PC-3 (cell line): ENCODE data around the gene IFNL4. TPM values are rescaled to one million over a fixed set of nuclear protein-coding genes. Genes with fewer than 3 reads are reported as not detected.
A peak's percentile ranks its signal among the peaks of the same experiment; 100 is the strongest.
"Not testable (repeated sequence)": the region's sequence is repeated elsewhere in the genome, so short reads cannot be mapped to it uniquely, and the experiment has no call there.

Experiments used
- ATAC-seq: fragments of 200-7000 bp; cut with Tn5 transposase; 2 replicates; pipeline ENCODE4 v1.9.1; 2020; ENCODE audit warnings: mild to moderate bottlenecking, moderate library complexity
- BruUV-seq: library from RNA; stranded (reverse); fragments of 400-500 nt; replicated peaks from 2 replicates; lab custom pipeline; 2021; lab: Mats Ljungman, UMichigan
- CTCF ChIA-PET: fragments of 300-600 bp; sonication (Branson Sonifier 250); formaldehyde crosslinking; loops from one replicate; lab custom pipeline; 2022; ENCODE audit warnings: antibody characterized with exemption; lab: Charles Lee
- POLR2A ChIA-PET: fragments of 300-600 bp; sonication (Branson Sonifier 250); formaldehyde crosslinking; loops from one replicate; lab custom pipeline; 2022; ENCODE audit warnings: antibody characterized with exemption; ENCODE audit not compliant: unreplicated experiment; lab: Charles Lee
- DNase-seq: peaks from one replicate; pipeline ENCODE4 v3.0.0-alpha.2; 2015
- H2AFZ ChIP-seq: fragments of 300-600 bp; sonication (generic); 2 replicates; pipeline ENCODE4 v1.6.0; 2016; ENCODE audit warnings: antibody characterized with exemption, low read length
- H3F3A ChIP-seq: fragments of 300-600 bp; sonication (generic); one replicate; pipeline ENCODE4 v1.6.0; 2017; ENCODE audit warnings: antibody characterized with exemption, low read length, control low read depth, mild to moderate bottlenecking; ENCODE audit not compliant: unreplicated experiment
- H3K27ac ChIP-seq: fragments of 300-600 bp; sonication (generic); 2 replicates; pipeline ENCODE4 v1.5.1; 2016; ENCODE audit warnings: mild to moderate bottlenecking, low read length
- H3K27me3 ChIP-seq: fragments of 300-600 bp; sonication (generic); 2 replicates; pipeline ENCODE4 v1.6.1; 2016; ENCODE audit warnings: low read length, mixed read lengths
- H3K36me3 ChIP-seq: fragments of 300-600 bp; sonication (generic); 2 replicates; pipeline ENCODE4 v1.6.1; 2016; ENCODE audit warnings: low read depth, mixed run types, low read length, mixed read lengths
- H3K4me1 ChIP-seq: fragments of 300-600 bp; sonication (generic); 2 replicates; pipeline ENCODE4 v1.5.1; 2016; ENCODE audit warnings: low read length; ENCODE audit not compliant: insufficient read depth
- H3K4me2 ChIP-seq: fragments of 300-600 bp; sonication (generic); 2 replicates; pipeline ENCODE4 v1.6.0; 2016; ENCODE audit warnings: low read length
- H3K4me3 ChIP-seq: fragments of 300-600 bp; sonication (generic); 2 replicates; pipeline ENCODE4 v1.5.1; 2016; ENCODE audit warnings: mild to moderate bottlenecking, low read length, mixed read lengths
- H3K79me2 ChIP-seq: fragments of 300-600 bp; sonication (generic); 2 replicates; pipeline ENCODE4 v1.6.1; 2017; ENCODE audit warnings: low read length, mixed read lengths
- H3K9ac ChIP-seq: fragments of 300-600 bp; sonication (generic); 2 replicates; pipeline ENCODE4 v1.6.0; 2016; ENCODE audit warnings: mild to moderate bottlenecking, low read length
- H3K9me2 ChIP-seq: fragments of 300-600 bp; sonication (generic); replicated peaks from 2 replicates; pipeline ENCODE4 v1.6.1; 2016; ENCODE audit warnings: mixed run types, low read length, mixed read lengths
- H3K9me3 ChIP-seq: fragments of 300-600 bp; sonication (generic); 2 replicates; pipeline ENCODE4 v1.6.1; 2016; ENCODE audit warnings: low read length, mixed read lengths
- H4K20me1 ChIP-seq: fragments of 300-600 bp; sonication (generic); 2 replicates; pipeline ENCODE4 v1.6.1; 2016; ENCODE audit warnings: low read length, mixed read lengths
- EZH2 ChIP-seq: fragments of 300-600 bp; sonication (generic); IDR thresholded peaks from one replicate; pipeline ENCODE4 v1.6.1; 2017; ENCODE audit warnings: antibody characterized with exemption, mild to moderate bottlenecking, low read length; ENCODE audit not compliant: unreplicated experiment
- EZH2phosphoT487 ChIP-seq: fragments of 300-600 bp; sonication (generic); IDR thresholded peaks from 2 replicates; pipeline ENCODE4 v1.6.1; 2018; ENCODE audit warnings: mild to moderate bottlenecking, antibody characterized with exemption, low read length, borderline replicate concordance
- intact Hi-C: fragments of 100-400 bp; cut with micrococcal nuclease; formaldehyde crosslinking; loops from 2 replicates; pipeline ENCODE4 v1.9.0; 2023
- total RNA-seq: library from RNA; depleted of rRNA; stranded (reverse); fragments of >200 nt; gene quantifications from 2 replicates; pipeline ENCODE4 v1.2.3, GENCODE V29; 2014
- TF ChIP-seq, protein P1 (sequence below): fragments of 300-600 bp; sonication (generic); conservative IDR thresholded peaks from 2 replicates; pipeline ENCODE4 v1.5.1; 2017; ENCODE audit warnings: antibody characterized with exemption, low read depth, mild to moderate bottlenecking, low read length

Gene IFNL4
- total RNA-seq, 1 experiment from 2014 or later = not detected

DNA sequence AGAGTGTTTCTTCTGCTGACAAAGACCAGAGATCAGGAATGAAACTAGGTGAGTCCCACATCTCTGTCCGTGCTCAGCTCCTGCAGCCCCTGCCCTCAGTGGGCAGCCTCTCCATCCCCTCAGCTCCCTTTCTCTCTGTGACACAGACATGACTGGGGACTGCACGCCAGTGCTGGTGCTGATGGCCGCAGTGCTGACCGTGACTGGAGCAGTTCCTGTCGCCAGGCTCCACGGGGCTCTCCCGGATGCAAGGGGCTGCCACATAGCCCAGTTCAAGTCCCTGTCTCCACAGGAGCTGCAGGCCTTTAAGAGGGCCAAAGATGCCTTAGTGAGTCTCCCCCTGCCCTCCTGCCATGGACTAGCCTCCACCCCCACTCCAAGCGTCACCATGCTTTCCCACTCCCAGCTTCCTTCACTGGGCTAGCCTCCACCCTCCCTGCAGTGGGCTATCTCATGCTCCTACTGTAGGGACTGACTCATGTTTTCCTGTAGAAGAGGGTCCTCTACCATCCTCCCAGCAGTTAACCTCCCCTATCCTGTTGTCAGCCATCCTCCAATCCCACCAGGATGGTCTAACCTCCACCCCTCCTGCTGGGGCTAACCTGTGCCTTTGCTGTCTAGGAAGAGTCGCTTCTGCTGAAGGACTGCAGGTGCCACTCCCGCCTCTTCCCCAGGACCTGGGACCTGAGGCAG lies 20.0 kb upstream of the IFNL4 start:
- ATAC-seq, intact Hi-C loops: not testable (repeated sequence)

DNA sequence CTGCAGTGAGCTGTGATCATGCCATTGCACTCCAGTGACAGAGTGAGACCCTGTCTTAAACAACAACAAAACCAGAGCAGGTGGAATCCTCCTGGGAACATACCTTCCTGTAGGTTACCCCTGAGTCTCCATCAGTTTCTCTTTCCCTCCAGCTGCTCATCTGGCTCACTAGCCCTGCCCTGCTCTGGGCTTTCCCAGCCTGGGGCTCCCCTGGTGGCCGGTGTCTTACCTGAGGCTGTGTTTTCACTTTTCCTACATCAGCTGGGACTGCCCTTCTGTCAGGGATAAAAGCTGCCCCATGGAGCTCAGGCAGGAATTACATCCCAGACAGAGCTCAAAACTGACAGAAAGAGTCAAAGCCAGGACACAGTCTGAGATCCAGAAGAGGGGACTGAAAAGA lies 19.4 kb upstream of the IFNL4 start, which contains the start of gene IFNL2:
IFNL2 (plus strand) TSS at position 312 of the 400 bp plus-strand sequence. CDS start 173 bp downstream, outside the sequence.
- POLR2A ChIA-PET, H3K9ac ChIP-seq, BruUV-seq, H3K4me2 ChIP-seq, H3K4me1 ChIP-seq, H3K36me3 ChIP-seq, H3F3A ChIP-seq, DNase-seq, H4K20me1 ChIP-seq, intact Hi-C loops, H3K9me3 ChIP-seq, H3K9me2 ChIP-seq, H3K27me3 ChIP-seq, H2AFZ ChIP-seq, H3K79me2 ChIP-seq, H3K27ac ChIP-seq, H3K4me3 ChIP-seq: not testable (repeated sequence)
- CTCF ChIA-PET = interaction anchor here (0.6 kb wide), 1 partner anchor 58 kb away, joined by 7 read pairs; no protein-coding TSS in a partner anchor
- ATAC-seq = peak; percentile 79

More for the DNA sequence above, 20.0 kb upstream of the IFNL4 start:
- CTCF ChIA-PET = interaction anchor here (0.6 kb wide), 1 partner anchor 59 kb away, joined by 7 read pairs; no protein-coding TSS in a partner anchor
- POLR2A ChIA-PET, H3K4me2 ChIP-seq, H3K36me3 ChIP-seq, H3K4me3 ChIP-seq, H3K79me2 ChIP-seq, H3K4me1 ChIP-seq, H3K9me3 ChIP-seq, H2AFZ ChIP-seq, H3F3A ChIP-seq, H4K20me1 ChIP-seq, H3K27me3 ChIP-seq, BruUV-seq, H3K27ac ChIP-seq, H3K9ac ChIP-seq, H3K9me2 ChIP-seq, DNase-seq: not testable (repeated sequence)

DNA sequence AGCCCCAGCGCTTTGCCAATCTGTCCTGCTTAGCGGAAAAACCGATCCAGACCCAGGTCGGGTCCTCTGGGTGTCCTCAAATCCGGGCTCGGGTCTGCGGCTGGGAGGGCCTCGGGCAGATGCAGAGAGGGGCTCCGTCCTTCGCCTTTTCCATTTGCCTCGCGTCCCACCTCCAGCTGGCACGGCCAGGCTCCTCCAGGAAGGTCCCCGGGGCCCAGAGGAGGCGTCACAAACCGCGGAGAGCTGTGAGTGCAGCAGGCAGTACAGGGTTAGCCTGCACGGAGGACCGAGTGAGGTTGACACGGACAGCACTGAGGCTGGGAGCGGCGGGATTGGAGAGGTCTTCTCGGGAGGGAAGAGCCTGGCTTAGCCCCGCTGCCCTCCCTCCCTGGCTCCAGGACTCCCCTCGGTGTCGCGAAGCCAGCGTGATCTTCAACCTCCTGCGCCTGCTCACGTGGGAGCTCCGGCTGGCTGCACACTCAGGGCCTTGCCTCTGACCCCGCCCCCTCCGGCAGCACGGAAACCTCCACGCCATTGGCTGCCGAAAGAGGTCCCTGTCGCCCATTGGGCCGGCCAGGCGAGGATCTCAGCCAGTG lies 16.8 kb upstream of the IFNL4 start:
- TF ChIP-seq EZH2 (no peak), EZH2phosphoT487 (no peak)
- TF ChIP-seq, protein P1, sequence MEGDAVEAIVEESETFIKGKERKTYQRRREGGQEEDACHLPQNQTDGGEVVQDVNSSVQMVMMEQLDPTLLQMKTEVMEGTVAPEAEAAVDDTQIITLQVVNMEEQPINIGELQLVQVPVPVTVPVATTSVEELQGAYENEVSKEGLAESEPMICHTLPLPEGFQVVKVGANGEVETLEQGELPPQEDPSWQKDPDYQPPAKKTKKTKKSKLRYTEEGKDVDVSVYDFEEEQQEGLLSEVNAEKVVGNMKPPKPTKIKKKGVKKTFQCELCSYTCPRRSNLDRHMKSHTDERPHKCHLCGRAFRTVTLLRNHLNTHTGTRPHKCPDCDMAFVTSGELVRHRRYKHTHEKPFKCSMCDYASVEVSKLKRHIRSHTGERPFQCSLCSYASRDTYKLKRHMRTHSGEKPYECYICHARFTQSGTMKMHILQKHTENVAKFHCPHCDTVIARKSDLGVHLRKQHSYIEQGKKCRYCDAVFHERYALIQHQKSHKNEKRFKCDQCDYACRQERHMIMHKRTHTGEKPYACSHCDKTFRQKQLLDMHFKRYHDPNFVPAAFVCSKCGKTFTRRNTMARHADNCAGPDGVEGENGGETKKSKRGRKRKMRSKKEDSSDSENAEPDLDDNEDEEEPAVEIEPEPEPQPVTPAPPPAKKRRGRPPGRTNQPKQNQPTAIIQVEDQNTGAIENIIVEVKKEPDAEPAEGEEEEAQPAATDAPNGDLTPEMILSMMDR = no peak
- Histone ChIP-seq H3K79me2 (no peaks in the 10 kb centered on the region), H3K4me2 (no peak overlapping the region), H3K9me3 (no peaks in the 10 kb centered on the region), H3K9me2 (no peaks in the 10 kb centered on the region), H3K4me1 (no peaks in the 10 kb centered on the region), H3K36me3 (no peaks in the 10 kb centered on the region), H3K27me3 (no peaks in the 10 kb centered on the region), H4K20me1 (no peaks in the 10 kb centered on the region), H3K27ac (no peak overlapping the region), H2AFZ (no peak overlapping the region), H3K9ac (no peak overlapping the region), H3K4me3 (no peak overlapping the region), H3F3A (no peaks in the 10 kb centered on the region)
- ChIA-PET CTCF (no interaction called here), POLR2A (no interaction called here)
- no TSS peak for BruUV-seq
- DNase-seq (no peak), ATAC-seq (no peak)
- intact Hi-C loops = no loop called here
